Epithelial cell of proximal tubule (primary cell): ENCODE results near the gene STIP1. TPM values are rescaled to one million over a fixed set of nuclear protein-coding genes. Genes with fewer than 3 reads are reported as not detected.

Source experiments
- DNase-seq: peaks from one replicate; pipeline ENCODE4 v3.0.0-alpha.2; 2011; ENCODE audit warnings: low read depth
- H3K4me3 ChIP-seq: 2 replicates; pipeline ENCODE4 v1.5.1; 2011; ENCODE audit warnings: low read depth, mild to moderate bottlenecking, low read length
- CTCF ChIP-seq: conservative IDR thresholded peaks from 2 replicates; pipeline ENCODE4 v1.5.1; 2012; ENCODE audit warnings: low read depth, mild to moderate bottlenecking, low read length
- total RNA-seq: library from RNA; depleted of rRNA; stranded (reverse); fragments of >200 nt; gene quantifications from 2 replicates; pipeline ENCODE4 v1.2.3, GENCODE V29; 2015

Gene STIP1
- total RNA-seq, 1 donor from 2014 or later, result 275 TPM

DNA sequence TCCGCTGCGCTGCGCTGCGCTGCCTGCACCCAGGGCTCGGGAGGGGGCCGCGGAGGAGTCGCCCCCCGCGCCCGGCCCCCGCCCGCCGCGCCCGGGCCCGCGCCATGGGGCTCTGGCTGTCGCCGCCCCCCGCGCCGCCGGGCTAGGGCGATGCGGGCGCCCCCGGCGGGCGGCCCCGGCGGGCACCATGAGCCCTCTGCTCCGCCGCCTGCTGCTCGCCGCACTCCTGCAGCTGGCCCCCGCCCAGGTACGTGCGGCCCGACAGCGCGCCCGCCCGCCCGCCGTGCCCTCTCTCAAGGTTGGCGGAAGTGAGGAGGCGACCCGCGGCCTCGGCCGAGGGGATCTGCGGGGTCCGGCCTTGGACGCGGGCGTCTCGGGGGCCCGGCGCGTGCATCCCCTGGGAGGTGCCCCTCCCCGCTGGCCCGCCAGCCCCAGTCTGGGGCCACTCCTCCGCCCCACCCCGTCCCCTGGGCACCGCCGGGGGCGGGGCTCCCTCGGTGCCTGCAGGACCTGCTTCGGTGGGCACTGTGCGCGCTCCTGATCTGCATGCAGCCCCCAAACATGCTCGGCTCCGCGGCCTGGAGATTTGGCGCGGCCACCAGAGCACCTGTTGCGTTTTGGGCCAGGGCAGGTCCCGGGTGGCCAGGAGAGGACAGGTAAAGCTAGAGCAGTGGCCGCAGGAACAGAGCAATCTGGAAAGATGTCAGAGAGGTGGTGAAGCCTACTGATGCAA lies 48.8 kb downstream of the STIP1 start:
- no peak for DNase-seq
- peak overlapping the region; percentile 75 for H3K4me3 ChIP-seq
- TF ChIP-seq CTCF, result no peak

GRCh38 chr11:64235437-64236161 lies 49.6 kb downstream of the STIP1 start:
- DNase-seq, result no peak
- peak overlapping the region; percentile 75 for H3K4me3 ChIP-seq
- no peak for TF ChIP-seq CTCF

GRCh38 chr11:64237484-64237951 lies 51.5 kb downstream of the STIP1 start:
- no peak for DNase-seq
- no peak for TF ChIP-seq CTCF
- no peak overlapping the region for H3K4me3 ChIP-seq

DNA sequence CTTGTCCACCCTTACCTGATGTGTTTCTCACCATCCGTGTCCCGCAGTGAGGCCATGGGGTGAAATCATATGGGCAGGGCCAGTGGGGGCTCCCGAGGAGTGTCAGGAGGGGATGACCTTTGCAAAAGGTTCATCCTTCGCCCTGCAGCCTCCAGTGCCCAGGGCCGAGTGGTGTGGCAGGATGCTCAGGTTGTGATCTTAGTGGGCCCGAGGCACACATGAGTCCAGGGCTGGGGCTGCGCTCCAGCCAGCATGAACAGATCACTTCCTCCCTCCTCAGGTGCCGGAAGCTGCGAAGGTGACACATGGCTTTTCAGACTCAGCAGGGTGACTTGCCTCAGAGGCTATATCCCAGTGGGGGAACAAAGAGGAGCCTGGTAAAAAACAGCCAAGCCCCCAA lies 52.1 kb downstream of the STIP1 start:
- H3K4me3 ChIP-seq, result no peak overlapping the region
- no peak for TF ChIP-seq CTCF
- no peak for DNase-seq

DNA sequence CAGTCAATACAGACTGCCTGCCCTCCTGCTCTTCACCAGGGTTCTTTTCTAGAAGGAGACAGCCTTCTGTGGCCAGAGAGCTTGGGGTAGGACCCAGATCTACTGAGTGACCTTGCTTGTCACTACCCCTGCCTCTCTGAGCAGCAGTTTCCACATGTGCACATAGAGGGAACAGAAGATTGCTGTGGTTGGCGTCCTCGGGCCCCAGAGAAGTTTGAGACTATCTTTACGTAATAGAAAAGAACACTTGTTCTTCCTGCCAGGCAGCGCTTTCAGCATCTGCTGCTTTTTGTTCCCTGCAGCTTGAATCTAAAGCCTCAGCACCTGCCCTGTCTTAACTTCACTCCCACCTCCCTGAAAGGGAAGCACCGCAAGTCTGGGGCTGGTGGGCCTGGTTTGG lies 53.0 kb downstream of the STIP1 start:
- DNase-seq, result no peak
- no peak overlapping the region for H3K4me3 ChIP-seq
- no peak for TF ChIP-seq CTCF

DNA sequence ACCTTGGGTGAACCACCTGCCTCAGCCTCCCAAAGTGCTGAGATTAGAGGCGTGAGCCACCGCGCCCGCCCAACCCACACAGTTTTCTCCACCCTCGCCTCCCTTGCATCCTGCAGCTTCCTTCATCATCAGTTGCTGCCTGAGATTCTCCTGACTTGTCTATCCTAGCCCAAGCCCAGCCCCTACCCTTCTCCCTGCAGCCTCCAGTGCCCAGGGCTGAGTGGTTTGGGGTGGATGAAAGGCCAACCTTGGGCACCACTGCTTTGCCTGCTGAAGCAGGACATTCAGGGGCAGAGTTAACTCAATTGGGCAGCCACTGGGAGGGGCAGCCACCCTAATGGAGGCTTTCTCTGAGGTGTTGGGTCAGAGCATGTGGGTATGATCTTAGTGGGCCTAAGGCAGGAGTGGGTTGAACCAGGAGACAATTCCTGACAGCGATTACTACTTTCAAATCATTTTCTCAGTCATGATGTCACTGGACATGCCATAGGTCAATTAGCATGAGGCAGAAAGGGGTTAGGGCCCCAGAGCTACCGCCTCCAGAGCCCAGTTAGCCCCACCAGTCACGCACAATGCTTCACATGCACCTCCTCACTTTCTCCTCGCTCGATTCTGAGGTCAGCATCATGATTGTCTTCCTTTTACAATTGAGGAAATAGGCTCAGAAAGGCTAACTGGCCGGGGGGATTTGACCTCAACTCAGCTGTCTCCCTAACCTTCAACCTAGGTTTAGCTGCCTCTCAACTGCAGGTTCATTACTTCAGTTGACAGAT lies 53.9 kb downstream of the STIP1 start:
- H3K4me3 ChIP-seq, result peak overlapping the region; percentile 96
- TF ChIP-seq CTCF, result no peak
- DNase-seq, result no peak
